AG09319 (cell line): ENCODE results near the gene PLEKHA1.

ENCODE experiments used
- DNase-seq: peaks from one replicate; pipeline ENCODE4 v3.0.0-alpha.2; 2010; ENCODE audit warnings: low read depth; ENCODE audit errors: extremely low read depth
- TF ChIP-seq, protein P1 (sequence below): IDR thresholded peaks from 2 replicates; pipeline ENCODE4 v1.5.1; 2011; ENCODE audit warnings: low read depth, mild to moderate bottlenecking, inconsistent platforms, low read length, moderate library complexity

Gene PLEKHA1

DNA sequence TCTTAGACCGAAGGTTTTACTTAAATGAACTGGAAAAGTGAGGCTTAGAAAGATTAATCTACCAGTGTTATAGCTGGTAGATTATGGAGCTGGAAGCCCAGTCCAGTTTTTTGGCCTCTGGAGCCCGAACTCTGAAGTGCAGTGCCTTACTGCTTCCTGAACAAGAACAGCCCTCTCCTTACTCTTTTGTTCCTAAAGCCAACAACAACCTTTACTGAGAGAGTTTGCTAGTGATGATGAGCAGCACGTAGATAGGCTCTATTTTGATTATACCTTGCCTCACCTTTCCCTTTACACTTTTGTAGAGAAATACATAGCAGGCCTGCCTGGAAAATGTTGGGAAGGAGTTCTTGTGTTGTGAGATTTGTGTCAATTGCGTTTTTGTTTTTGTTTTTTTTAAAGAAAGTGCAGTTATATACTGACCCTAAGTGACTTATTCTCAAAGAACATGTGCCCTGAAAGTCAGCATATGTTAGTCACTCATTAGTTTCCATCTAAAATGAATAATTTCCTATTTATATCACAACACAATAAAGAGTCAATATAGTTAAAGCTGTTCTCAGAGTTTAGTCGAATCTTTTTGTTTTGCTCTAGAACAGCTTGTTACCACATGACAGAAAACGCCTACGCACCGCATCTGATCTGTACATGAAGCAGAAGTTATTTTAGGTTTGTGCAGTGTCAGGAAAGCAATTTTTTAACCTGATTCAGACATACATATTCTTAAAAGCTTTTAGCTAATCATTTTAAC lies 33.0 kb downstream of the PLEKHA1 start:
- DNase-seq: no peak
- TF ChIP-seq, protein P1, sequence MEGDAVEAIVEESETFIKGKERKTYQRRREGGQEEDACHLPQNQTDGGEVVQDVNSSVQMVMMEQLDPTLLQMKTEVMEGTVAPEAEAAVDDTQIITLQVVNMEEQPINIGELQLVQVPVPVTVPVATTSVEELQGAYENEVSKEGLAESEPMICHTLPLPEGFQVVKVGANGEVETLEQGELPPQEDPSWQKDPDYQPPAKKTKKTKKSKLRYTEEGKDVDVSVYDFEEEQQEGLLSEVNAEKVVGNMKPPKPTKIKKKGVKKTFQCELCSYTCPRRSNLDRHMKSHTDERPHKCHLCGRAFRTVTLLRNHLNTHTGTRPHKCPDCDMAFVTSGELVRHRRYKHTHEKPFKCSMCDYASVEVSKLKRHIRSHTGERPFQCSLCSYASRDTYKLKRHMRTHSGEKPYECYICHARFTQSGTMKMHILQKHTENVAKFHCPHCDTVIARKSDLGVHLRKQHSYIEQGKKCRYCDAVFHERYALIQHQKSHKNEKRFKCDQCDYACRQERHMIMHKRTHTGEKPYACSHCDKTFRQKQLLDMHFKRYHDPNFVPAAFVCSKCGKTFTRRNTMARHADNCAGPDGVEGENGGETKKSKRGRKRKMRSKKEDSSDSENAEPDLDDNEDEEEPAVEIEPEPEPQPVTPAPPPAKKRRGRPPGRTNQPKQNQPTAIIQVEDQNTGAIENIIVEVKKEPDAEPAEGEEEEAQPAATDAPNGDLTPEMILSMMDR: no peak

DNA sequence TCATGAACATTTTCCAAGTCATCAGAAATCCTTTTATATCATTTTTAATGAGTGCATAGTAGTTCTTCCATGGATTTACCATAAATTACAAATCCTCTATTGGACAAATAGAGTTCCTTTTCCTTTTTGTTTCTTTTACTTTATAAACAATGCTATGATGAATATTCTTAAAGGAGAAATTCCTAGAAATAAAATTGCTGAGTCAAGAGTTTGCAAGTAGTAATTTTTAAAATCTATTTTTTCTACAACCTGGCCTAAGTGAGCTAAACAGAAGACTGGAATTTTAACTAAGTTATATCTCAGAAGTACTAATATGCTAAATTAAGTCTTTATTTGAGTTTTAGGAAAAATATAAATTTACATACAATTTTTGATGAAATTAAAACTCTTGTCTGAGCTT lies 38.8 kb downstream of the PLEKHA1 start:
- TF ChIP-seq, protein P1: no peak
- DNase-seq: no peak

DNA sequence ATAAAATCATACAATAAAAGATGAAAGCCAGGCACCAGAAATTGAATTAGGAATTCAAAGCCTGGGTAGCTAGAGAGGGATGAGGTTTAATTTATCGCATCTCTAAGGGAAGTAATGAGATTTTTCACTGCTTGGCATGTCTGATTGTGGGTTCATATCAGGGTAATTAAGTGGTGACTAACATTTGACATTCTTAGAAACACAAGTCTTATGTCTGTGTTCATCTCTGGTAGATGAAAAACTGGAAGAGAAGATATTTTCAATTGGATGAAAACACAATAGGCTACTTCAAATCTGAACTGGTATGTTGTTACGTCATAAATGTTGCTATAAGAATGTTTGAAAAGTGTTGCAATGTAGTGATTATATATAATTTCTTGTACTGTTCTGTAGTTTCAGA lies 43.2 kb downstream of the PLEKHA1 start:
- TF ChIP-seq, protein P1: no peak
- DNase-seq: no peak

DNA sequence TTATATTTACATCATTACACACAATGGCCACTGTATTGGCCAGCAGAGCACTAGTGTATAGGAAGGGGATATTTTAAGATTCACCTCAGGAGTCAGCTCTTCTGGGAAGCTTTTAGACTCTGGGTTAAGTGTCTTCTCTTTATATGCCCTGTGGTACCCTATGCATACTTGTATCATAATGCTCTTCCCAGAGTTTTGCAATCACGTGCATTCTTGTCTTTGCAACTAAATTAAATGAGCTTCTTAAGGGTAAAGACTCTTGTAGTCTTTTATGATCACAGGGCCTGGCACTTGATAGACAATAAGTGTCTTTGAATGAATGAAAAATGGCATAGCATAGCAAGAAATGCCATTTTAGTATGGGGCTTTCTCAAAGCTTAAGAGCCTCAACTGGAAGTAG lies 44.5 kb downstream of the PLEKHA1 start:
- TF ChIP-seq, protein P1: no peak
- DNase-seq: no peak

DNA sequence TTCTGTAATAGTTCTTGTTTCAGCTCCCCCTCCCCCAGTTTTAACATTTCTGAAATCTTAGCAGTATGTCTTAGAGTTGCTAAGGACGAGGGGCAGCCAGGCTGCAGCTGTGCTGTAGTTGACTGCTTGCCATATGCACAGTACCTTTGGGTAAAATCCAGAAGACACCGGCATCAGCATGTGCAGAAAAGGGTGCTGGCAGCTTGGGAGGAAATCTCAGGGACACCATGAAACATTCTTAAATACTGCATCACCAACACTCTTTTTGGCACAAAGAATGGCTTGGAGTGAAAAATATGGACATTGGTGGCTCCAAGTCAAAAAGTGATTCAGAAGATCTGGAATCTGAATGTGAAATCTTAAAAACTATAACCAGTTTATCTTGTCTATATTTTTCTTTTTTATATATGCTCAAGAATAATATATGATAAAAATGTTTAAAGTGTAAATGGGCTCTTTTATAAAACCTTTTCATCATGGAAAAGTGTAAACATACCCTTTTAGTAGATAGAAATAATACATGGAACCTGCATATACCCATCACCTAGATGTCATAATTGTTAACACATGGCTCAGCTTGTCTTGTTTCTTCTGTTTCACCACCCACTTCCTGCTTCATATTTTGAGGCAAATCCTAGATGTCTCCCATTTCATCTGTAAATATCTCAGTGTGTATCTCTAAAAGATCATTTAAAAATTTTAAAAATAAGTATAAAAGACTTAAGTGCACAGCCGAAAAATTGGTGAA lies 45.5 kb downstream of the PLEKHA1 start:
- peak; percentile 20 for DNase-seq
- TF ChIP-seq, protein P1: no peak

DNA sequence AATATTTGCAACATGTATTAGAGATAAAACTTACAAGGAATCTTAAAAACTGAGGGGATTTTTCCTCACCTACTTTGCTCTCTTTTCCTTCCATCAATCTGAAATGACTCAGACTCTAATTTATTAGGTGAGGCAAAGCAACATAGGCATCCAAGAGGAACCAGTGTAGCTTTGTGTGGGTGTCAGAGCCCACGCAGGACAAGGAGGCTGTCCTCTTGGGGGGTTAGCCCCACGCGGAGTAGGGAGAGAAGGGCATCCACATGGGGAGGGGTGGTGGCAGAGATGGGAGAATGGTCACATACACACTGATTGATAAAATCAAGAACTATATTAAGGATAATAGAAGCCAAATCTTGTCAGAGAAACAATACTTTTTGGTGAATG lies 46.1 kb downstream of the PLEKHA1 start:
- TF ChIP-seq, protein P1: no peak

DNA sequence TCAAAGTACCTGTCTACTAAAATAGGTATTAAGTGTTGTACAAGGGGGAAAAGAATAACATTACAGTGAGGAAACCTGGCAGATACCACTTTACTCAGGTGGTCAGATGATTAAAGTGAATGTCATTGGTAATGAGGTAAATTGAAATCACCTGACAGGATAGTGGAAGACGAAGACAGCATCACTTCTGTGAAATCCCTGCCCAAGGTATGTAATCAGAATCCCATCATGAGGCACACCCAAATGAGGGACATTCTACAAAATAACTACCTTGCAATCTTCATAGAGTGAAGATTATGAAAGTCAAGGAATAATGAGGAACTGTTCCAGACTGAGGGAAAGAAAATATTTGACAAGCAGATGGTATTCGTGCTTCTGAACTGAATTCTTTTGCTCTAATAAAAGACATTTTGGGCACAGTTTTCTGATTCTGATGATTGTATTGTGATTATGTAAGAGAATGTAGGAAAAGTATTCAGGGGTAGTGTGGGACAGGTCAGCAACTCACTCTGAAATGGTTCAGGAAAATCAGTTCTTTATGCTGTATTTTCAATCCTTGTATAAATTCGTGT lies 46.6 kb downstream of the PLEKHA1 start:
- DNase-seq: no peak
- TF ChIP-seq, protein P1: no peak

More for the DNA sequence above, 46.1 kb downstream of the PLEKHA1 start:
- no peak for DNase-seq
